ENCODE results near the gene DLG5. TPM values are rescaled to one million over a fixed set of nuclear protein-coding genes. Genes with fewer than 3 reads are reported as not detected.

DLG5 gene, protein sequence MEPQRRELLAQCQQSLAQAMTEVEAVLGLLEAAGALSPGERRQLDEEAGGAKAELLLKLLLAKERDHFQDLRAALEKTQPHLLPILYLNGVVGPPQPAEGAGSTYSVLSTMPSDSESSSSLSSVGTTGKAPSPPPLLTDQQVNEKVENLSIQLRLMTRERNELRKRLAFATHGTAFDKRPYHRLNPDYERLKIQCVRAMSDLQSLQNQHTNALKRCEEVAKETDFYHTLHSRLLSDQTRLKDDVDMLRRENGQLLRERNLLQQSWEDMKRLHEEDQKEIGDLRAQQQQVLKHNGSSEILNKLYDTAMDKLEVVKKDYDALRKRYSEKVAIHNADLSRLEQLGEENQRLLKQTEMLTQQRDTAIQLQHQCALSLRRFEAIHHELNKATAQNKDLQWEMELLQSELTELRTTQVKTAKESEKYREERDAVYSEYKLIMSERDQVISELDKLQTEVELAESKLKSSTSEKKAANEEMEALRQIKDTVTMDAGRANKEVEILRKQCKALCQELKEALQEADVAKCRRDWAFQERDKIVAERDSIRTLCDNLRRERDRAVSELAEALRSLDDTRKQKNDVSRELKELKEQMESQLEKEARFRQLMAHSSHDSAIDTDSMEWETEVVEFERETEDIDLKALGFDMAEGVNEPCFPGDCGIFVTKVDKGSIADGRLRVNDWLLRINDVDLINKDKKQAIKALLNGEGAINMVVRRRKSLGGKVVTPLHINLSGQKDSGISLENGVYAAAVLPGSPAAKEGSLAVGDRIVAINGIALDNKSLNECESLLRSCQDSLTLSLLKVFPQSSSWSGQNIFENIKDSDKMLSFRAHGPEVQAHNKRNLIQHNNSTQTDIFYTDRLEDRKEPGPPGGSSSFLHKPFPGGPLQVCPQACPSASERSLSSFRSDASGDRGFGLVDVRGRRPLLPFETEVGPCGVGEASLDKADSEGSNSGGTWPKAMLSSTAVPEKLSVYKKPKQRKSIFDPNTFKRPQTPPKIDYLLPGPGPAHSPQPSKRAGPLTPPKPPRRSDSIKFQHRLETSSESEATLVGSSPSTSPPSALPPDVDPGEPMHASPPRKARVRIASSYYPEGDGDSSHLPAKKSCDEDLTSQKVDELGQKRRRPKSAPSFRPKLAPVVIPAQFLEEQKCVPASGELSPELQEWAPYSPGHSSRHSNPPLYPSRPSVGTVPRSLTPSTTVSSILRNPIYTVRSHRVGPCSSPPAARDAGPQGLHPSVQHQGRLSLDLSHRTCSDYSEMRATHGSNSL (N-terminal part only)
- 1 to 10 TPM; 2.1 to 2.3 TPM for total RNA-seq

DNA sequence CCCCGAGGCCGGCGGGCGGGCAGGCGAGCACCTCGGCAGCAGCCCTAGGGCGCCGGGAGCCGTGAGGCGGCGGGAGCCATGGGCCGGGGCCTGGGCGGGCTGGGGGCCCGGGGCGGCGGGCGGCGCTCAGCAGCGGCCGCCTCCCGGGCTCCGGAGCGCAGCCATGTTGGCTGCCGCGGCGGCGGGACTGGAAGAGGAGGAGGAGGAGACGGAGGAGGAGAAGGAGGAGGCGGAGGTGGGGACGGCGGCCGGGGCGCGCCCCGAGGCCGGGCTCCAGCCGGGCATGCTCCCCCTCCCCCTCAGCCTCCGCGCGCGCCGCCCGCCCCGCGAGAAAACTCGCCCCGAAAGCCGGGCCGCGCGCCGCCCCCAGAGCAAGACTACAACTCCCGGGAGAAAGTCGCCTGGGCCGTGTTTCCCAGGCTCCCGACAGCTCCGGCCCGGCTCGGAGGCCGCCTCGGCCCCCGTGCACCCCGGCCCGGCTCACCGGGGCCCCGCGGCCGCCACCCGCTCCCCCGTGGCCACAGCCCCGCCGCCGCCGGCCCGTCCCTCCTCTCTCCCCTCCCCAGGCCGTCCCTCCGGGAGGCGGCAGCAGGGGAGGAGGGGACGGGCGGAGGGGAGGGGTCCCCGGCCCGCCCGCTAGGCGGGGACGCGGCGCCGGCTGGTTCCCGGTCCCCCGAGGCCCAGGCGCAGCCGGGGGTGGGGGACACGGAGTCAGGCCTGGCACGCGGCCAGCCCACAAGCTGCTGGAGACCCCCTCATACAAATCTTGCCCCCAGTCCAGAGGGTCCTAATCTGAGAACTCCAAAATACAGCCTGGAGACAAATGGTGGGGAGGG lies at the start of gene DLG5:
Gene DLG5, minus strand, starts transcription at position 190 of the 836 bp plus-strand sequence. CDS start 235 bp downstream, outside the sequence.
- ATAC-seq: peak; percentile 71
- peak within 1 kb of the TSS; percentile 21 for H3K27ac Mint-ChIP-seq
- H3K27me3 Mint-ChIP-seq: peaks cover 42% of the 10 kb centered on the region
- H3K4me1 Mint-ChIP-seq: peaks cover 7% of the 10 kb centered on the region
- no peaks in the 10 kb centered on the region for H3K9me3 Mint-ChIP-seq (ENCODE audit: low read depth)
- ChIA-PET CTCF (interaction anchor here (1.1 kb wide), 1 partner anchor 213 kb away, joined by 3 read pairs; no protein-coding TSS in a partner anchor), POLR2A (no interaction called here)
- peak within 1 kb of the TSS; percentile 60 for H3K4me3 Mint-ChIP-seq
- intact Hi-C loops (cut with DNase I, micrococcal nuclease): loop anchor here (2.0 to 5.0 kb wide), 3 partner anchors 79 to 101 kb away; partner anchors contain the start of gene POLR3A (in 1 of the 2)
- DNase-seq: peak; percentile 48
- no peaks in the 10 kb centered on the region for H3K36me3 Mint-ChIP-seq (ENCODE audit: low read depth)

DNA sequence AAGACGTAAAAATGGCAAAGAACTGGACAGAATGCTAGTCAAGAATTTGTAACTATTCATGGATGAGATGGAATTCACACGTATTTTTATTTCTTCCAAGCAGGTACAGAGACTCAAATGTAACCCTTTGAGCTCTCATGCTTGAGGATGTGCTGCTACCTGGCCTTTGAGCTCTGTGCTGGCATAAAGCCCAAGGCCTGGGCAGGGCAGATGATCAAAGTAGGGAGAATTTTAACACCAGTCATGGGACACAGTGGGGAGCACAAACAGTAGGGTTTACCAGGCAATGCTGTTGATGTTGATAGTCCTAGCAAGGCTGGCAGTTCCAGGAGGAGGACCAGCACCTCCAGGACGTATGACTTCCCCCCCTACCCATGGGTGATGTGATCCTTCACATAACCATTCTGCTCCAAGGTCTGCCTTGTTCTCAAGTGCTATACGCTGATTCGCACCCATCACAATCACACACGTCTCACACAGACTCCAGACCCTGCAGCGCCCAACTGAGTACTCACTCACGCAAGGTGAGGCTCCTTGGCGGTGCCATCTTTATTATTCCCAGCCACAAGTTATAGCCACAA lies 48.6 kb upstream of the DLG5 start:
- no peak for DNase-seq
- ChIA-PET CTCF (interaction anchor here (0.6 kb wide), 2 partner anchors 11 to 1072 kb away, joined by 3 read pairs; no protein-coding TSS in a partner anchor), POLR2A (no interaction called here)
- Mint-ChIP-seq H3K27ac (no peak overlapping the region), H3K27me3 (no peaks in the 10 kb centered on the region), H3K4me1 (peaks cover 10% of the 10 kb centered on the region), H3K9me3 (ENCODE audit: low read depth) (no peaks in the 10 kb centered on the region), H3K36me3 (ENCODE audit: low read depth) (peaks cover 37% of the 10 kb centered on the region), H3K4me3 (no peak overlapping the region)
- intact Hi-C loops (cut with DNase I, micrococcal nuclease): loop anchor here in 1 of 2 experiments (10.0 kb wide), 1 partner anchor 130 kb away; no protein-coding TSS in a partner anchor
- no peak for ATAC-seq

DNA sequence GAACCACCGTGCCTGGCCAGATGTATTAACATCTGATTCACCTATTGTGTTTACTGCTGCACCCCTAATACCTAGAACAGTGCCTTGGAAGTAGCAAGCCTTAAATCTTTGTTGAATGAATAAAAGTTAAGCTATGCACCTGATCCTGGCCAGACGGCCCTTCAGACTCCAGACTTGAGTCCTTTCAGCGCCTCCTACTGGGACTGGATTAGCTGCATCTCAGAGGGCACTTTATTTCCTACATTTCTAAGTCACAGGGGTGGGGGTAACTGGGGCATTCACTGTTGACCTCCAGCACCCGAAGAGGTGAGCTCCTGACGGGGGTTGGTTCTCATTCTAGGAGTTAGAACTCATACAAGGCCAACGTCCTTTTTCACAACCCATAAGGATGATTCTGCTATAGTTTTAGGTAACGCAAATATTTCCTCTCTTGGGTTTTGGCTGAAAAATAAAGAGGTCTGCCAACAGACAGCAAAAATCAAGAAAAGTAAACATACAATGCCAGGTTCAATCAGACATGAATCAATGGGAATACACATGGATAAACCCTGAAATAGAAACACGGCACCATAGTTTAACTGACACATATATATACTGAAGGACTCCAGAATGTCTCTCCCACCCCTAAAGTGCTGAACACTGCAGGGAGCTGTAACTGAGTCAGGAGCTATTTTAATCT lies 48.0 kb upstream of the DLG5 start:
- CTCF ChIA-PET: interaction anchor here (0.6 kb wide), 2 partner anchors 12 to 1073 kb away, joined by 3 read pairs; no protein-coding TSS in a partner anchor
- Mint-ChIP-seq H3K4me3 (no peak overlapping the region), H3K9me3 (ENCODE audit: low read depth) (no peaks in the 10 kb centered on the region), H3K27ac (no peak overlapping the region), H3K4me1 (peaks cover 10% of the 10 kb centered on the region), H3K27me3 (no peaks in the 10 kb centered on the region), H3K36me3 (ENCODE audit: low read depth) (peaks cover 30% of the 10 kb centered on the region)
- POLR2A ChIA-PET: no interaction called here
- peak; percentile 20 for DNase-seq
- intact Hi-C loops (cut with DNase I, micrococcal nuclease): loop anchor here (1.0 to 10.0 kb wide), 2 partner anchors 128 to 130 kb away; no protein-coding TSS in a partner anchor
- ATAC-seq: no peak

DNA sequence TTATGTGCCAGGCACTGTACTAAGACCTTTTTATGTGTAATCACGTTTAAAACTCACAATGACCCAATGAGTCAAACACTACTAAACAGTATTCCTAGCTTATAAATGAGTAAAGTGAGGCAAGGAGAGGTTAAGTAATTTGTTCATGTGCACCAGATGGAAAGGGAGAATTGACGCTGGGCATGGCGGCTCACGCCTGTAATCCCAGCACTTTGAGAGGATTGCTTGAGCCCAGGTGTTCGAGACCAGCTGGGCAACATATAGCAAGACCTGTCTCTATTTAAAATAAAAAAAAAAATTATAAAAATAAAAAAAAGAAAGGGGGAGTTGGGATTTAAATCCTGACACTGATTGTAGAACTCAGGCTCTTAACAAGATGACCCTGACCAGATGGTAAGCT lies 46.7 kb upstream of the DLG5 start:
- POLR2A ChIA-PET: interaction anchor here (0.7 kb wide), 1 partner anchor 13 kb away, joined by 4 read pairs; no protein-coding TSS in a partner anchor
- peaks cover 10% of the 10 kb centered on the region for H3K4me1 Mint-ChIP-seq
- H3K9me3 Mint-ChIP-seq (ENCODE audit: low read depth): no peaks in the 10 kb centered on the region
- peaks cover 28% of the 10 kb centered on the region for H3K36me3 Mint-ChIP-seq (ENCODE audit: low read depth)
- CTCF ChIA-PET: interaction anchor here (1.1 to 1.2 kb wide), 2 partner anchors 16 to 45 kb away, joined by 3 read pairs; no protein-coding TSS in a partner anchor
- no peak overlapping the region for H3K4me3 Mint-ChIP-seq
- no peak for DNase-seq
- H3K27me3 Mint-ChIP-seq: no peaks in the 10 kb centered on the region
- intact Hi-C loops (cut with DNase I, micrococcal nuclease): loop anchor here in 1 of 2 experiments (10.0 kb wide), 1 partner anchor 128 kb away; no protein-coding TSS in a partner anchor
- no peak overlapping the region for H3K27ac Mint-ChIP-seq
- ATAC-seq: no peak

DNA sequence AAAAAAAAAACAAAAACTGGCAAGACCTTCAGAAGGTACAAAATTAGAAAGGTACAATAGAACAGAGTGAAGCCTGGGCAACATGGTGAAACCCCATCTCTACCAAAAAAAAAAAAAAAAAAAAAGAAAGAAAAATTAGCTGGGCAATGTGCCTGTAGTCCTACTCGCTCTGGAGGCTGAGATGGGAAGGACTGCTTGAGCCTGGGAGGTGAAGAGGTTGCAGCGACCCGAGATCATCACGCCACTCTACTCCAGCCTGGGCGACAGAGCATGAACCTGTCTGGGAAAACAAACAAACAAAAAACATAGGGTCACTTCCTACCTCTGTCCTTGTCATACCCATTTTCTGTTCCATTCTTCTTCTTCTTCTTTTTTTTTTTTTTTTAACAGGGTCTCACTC lies 45.6 kb upstream of the DLG5 start:
- CTCF ChIA-PET: no interaction called here
- DNase-seq (no peak), ATAC-seq (no peak)
- peaks cover 10% of the 10 kb centered on the region for H3K4me1 Mint-ChIP-seq
- H3K27me3 Mint-ChIP-seq: no peaks in the 10 kb centered on the region
- POLR2A ChIA-PET: no interaction called here
- no peaks in the 10 kb centered on the region for H3K9me3 Mint-ChIP-seq (ENCODE audit: low read depth)
- intact Hi-C loops (cut with DNase I, micrococcal nuclease): loop anchor here in 1 of 2 experiments (10.0 kb wide), 1 partner anchor 127 kb away; no protein-coding TSS in a partner anchor
- peaks cover 16% of the 10 kb centered on the region for H3K36me3 Mint-ChIP-seq (ENCODE audit: low read depth)
- no peak overlapping the region for H3K27ac Mint-ChIP-seq
- H3K4me3 Mint-ChIP-seq: no peak overlapping the region

DNA sequence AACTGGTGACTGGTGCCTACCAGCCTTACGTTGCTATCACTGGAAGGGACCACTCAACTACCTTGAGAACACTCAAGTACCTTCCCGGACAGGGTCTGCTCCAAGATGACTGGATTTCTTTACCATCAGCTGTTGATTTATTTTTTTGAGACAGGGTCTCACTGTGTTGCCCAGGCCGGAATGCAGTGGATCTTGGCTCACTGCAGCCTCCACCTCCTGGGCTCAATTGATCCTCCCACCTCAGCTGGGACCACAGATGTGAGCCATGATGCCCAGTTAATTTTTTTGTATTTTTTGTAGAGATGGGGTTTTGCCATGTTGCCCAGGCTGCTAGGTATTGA lies 45.2 kb upstream of the DLG5 start:
- H3K4me3 Mint-ChIP-seq: no peak overlapping the region
- no peaks in the 10 kb centered on the region for H3K9me3 Mint-ChIP-seq (ENCODE audit: low read depth)
- no peaks in the 10 kb centered on the region for H3K27me3 Mint-ChIP-seq
- DNase-seq: no peak
- H3K27ac Mint-ChIP-seq: no peak overlapping the region
- CTCF ChIA-PET: no interaction called here
- no peak for ATAC-seq
- POLR2A ChIA-PET: no interaction called here
- H3K4me1 Mint-ChIP-seq: peaks cover 10% of the 10 kb centered on the region
- intact Hi-C loops (cut with DNase I, micrococcal nuclease): loop anchor here in 1 of 2 experiments (10.0 kb wide), 1 partner anchor 127 kb away; no protein-coding TSS in a partner anchor
- H3K36me3 Mint-ChIP-seq (ENCODE audit: low read depth): peaks cover 16% of the 10 kb centered on the region

DNA sequence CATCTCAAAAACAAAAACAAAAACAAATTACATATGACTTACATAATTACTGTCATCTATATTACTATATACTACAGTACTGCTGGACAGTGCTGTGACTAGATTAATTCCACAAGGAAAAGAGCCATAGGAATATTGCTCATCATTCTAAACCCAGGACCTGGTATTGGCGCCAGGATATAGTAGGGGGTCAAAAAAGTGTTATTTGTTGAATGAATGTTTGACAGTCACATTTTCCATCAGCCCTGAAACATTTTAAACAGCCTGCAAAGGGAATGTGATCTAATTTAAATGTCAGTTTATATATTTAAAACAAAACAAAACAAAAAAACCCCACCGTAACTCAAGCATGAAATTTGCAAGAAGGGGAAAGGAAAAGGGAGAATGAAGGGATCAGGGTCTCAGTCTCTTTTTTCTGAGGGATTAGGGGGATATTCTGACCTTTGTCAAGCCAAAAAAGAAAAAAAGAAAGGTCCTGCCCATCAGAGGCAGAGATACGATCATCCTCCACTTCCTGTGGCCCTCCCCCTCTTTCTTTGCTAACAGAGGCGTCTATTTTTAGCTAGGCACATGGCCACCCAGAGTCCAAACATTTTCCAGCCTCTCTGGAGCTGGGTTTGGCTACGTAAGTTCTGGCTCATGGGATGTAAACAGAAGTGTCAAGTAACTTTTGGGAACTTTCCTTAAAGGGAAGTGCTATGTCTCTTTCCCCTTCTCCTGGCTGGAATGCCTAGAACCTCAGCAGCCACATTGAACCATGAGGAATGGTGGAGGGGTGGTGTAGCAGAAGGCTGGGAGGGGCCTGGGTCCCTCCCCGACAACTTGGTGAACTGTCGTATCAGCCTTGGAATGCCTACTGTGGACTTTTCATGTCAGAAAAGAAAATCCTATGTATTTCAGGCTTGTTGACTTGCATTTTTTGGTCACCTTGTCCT lies 44.6 kb upstream of the DLG5 start:
- intact Hi-C loops (cut with DNase I, micrococcal nuclease): loop anchor here in 1 of 2 experiments (10.0 kb wide), 1 partner anchor 126 kb away; no protein-coding TSS in a partner anchor
- Mint-ChIP-seq H3K9me3 (ENCODE audit: low read depth) (no peaks in the 10 kb centered on the region), H3K4me1 (peaks cover 10% of the 10 kb centered on the region), H3K27ac (peak overlapping the region; percentile 13), H3K4me3 (no peak overlapping the region), H3K36me3 (ENCODE audit: low read depth) (peaks cover 12% of the 10 kb centered on the region), H3K27me3 (no peaks in the 10 kb centered on the region)
- no peak for DNase-seq
- no peak for ATAC-seq
- ChIA-PET CTCF (no interaction called here), POLR2A (no interaction called here)

DNA sequence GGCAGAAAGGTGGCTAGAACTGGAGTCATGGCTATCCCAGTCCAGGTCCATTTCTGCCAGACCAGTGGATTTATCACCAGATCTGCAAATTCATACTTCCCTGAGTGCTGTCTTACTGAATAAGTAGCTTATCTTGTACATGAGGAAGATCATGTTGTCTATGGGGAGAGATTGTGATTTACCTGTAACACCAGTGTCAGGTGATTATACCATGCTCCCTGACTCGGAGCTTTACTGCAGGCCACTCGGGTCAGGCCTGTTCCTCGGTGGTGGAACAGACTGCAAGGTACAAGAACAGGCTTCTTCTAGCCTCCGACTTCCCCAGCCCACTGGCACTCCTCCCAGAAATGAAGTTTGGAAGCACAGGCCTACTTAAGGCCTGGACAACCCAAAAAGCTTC lies 42.6 kb upstream of the DLG5 start:
- POLR2A ChIA-PET: no interaction called here
- DNase-seq (no peak), ATAC-seq (no peak)
- Mint-ChIP-seq H3K4me3 (no peak overlapping the region), H3K27ac (no peak overlapping the region), H3K27me3 (no peaks in the 10 kb centered on the region), H3K36me3 (ENCODE audit: low read depth) (peaks cover 8% of the 10 kb centered on the region), H3K9me3 (ENCODE audit: low read depth) (peaks cover 6% of the 10 kb centered on the region), H3K4me1 (peaks cover 16% of the 10 kb centered on the region)
- intact Hi-C loops (cut with DNase I, micrococcal nuclease): no loop called here
- CTCF ChIA-PET: no interaction called here

DNA sequence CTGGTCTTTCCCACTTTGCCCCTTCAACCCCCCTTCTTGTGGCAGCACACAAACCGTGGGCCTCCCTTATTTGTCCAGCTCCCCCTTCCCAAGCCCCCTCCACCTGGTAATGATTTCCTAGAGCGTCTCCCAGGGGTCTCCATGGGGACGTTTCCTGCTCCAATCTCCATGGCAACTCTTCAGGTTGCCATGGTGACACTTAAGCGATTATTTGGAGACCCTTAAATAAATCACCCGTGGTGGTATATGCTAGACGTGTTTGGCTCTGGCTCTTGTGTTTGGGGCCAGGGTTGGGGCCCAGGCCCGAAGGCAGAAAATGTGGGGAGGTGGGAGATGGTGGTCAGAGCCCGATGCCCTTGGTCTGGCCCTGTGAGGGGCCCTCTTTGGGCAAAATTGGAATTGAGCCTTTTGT lies 41.1 kb upstream of the DLG5 start:
- CTCF ChIA-PET: no interaction called here
- Mint-ChIP-seq H3K4me1 (peaks cover 16% of the 10 kb centered on the region), H3K9me3 (ENCODE audit: low read depth) (peaks cover 8% of the 10 kb centered on the region), H3K4me3 (no peak overlapping the region), H3K27ac (no peak overlapping the region), H3K36me3 (ENCODE audit: low read depth) (peaks cover 8% of the 10 kb centered on the region), H3K27me3 (no peaks in the 10 kb centered on the region)
- POLR2A ChIA-PET: no interaction called here
- ATAC-seq (no peak), DNase-seq (no peak)
- intact Hi-C loops (cut with DNase I, micrococcal nuclease): no loop called here

All from activated CD4-positive, alpha-beta T cell treated with anti-CD3 and anti-CD28 coated beads for 36 hours (primary cell).